HG02642 (cell line): ENCODE results near the gene WDR82.
A peak's percentile ranks its signal among the peaks of the same experiment; 100 is the strongest.

Source experiments
- ATAC-seq: cut with Tn5 transposase; IDR thresholded peaks from one replicate; pipeline ENCODE4 v1.9.1; 2021; ENCODE audit warnings: mild to moderate bottlenecking; ENCODE audit not compliant: unreplicated experiment, poor library complexity

WDR82 gene

GRCh38 chr3:52310861-52311575, 32.6 kb upstream of the WDR82 start:
- ATAC-seq: peak; percentile 60

GRCh38 chr3:52308308-52308707, 29.9 kb upstream of the WDR82 start:
- no peak for ATAC-seq

- no peak for ATAC-seq
Measured at GRCh38 chr3:52306978-52307377, 28.5 kb upstream of the WDR82 start.

- no peak for ATAC-seq
Measured at GRCh38 chr3:52305926-52306325, 27.5 kb upstream of the WDR82 start.

GRCh38 chr3:52303811-52304210, 25.4 kb upstream of the WDR82 start:
- ATAC-seq: no peak

- ATAC-seq: no peak
Measured at GRCh38 chr3:52302426-52303145, 24.1 kb upstream of the WDR82 start.

GRCh38 chr3:52299879-52300611, 21.6 kb upstream of the WDR82 start:
- ATAC-seq: no peak

- no peak for ATAC-seq
Measured at GRCh38 chr3:52299247-52299878, 20.9 kb upstream of the WDR82 start.

- ATAC-seq: no peak
Measured at GRCh38 chr3:52298149-52299098, 20.0 kb upstream of the WDR82 start.

- ATAC-seq: no peak
Measured at GRCh38 chr3:52297242-52298148, 19.0 kb upstream of the WDR82 start.

GRCh38 chr3:52295671-52296208, 17.3 kb upstream of the WDR82 start:
- ATAC-seq: no peak

- no peak for ATAC-seq
Measured at GRCh38 chr3:52294320-52295150, 16.1 kb upstream of the WDR82 start.

GRCh38 chr3:52293491-52294319, 15.3 kb upstream of the WDR82 start:
- ATAC-seq: no peak

GRCh38 chr3:52292247-52293065, 14.0 kb upstream of the WDR82 start:
- no peak for ATAC-seq

GRCh38 chr3:52291508-52292181, 13.2 kb upstream of the WDR82 start:
- no peak for ATAC-seq
